H9 (cell line): ENCODE data around the gene AZI2. TPM values are rescaled to one million over a fixed set of nuclear protein-coding genes. Genes with fewer than 3 reads are reported as not detected.

Experiments
- DNase-seq: peaks from one replicate; pipeline ENCODE4 v3.0.0-alpha.2; 2017
- H2AFZ ChIP-seq: one replicate; pipeline ENCODE4 v1.6.1; 2013; ENCODE audit warnings: mild to moderate bottlenecking, low read length, control low read depth, moderate library complexity
- H2AK5ac ChIP-seq: 2 replicates; pipeline ENCODE4 v1.6.1; 2013; ENCODE audit warnings: low read length, control low read depth, mixed read lengths; ENCODE audit not compliant: insufficient read length
- H2BK120ac ChIP-seq: one replicate; pipeline ENCODE4 v1.6.1; 2013; ENCODE audit warnings: low read depth, mild to moderate bottlenecking, low read length, control low read depth, inconsistent platforms; ENCODE audit not compliant: poor library complexity, severe bottlenecking
- H2BK12ac ChIP-seq: 2 replicates; pipeline ENCODE4 v1.6.1; 2013; ENCODE audit warnings: low read length, control low read depth, mixed read lengths, low read depth; ENCODE audit not compliant: insufficient read length
- H2BK15ac ChIP-seq: 2 replicates; pipeline ENCODE4 v1.6.1; 2013; ENCODE audit warnings: low read depth, low read length, control low read depth
- H2BK20ac ChIP-seq: one replicate; pipeline ENCODE4 v1.6.1; 2013; ENCODE audit warnings: low read depth, mild to moderate bottlenecking, low read length, control low read depth, inconsistent platforms; ENCODE audit not compliant: poor library complexity, severe bottlenecking
- H2BK5ac ChIP-seq: 2 replicates; pipeline ENCODE4 v1.6.1; 2013; ENCODE audit warnings: low read length, control low read depth, mixed read lengths; ENCODE audit not compliant: insufficient read length
- H3K14ac ChIP-seq: 2 replicates; pipeline ENCODE4 v1.6.1; 2013; ENCODE audit warnings: low read length, control low read depth; ENCODE audit not compliant: insufficient read depth
- H3K18ac ChIP-seq: 2 replicates; pipeline ENCODE4 v1.6.1; 2013; ENCODE audit warnings: low read depth, mild to moderate bottlenecking, mixed read lengths, low read length, control low read depth; ENCODE audit not compliant: insufficient read length
- H3K23ac ChIP-seq: 2 replicates; pipeline ENCODE4 v1.6.1; 2013; ENCODE audit warnings: low read length, control low read depth, mixed read lengths, low read depth; ENCODE audit not compliant: insufficient read length
- H3K23me2 ChIP-seq: 2 replicates; pipeline ENCODE4 v1.6.1; 2013; ENCODE audit warnings: low read depth, mild to moderate bottlenecking, mixed read lengths, low read length, control low read depth; ENCODE audit not compliant: insufficient read length, poor library complexity, severe bottlenecking
- H3K27ac ChIP-seq: 2 replicates; pipeline ENCODE4 v1.5.1; 2013; ENCODE audit warnings: low read length, control low read depth, mixed read lengths, low read depth; ENCODE audit not compliant: insufficient read length
- H3K27me3 ChIP-seq: 2 replicates; pipeline ENCODE4 v1.6.1; 2013; ENCODE audit warnings: low read length, control low read depth, inconsistent platforms; ENCODE audit not compliant: insufficient read depth
- H3K4ac ChIP-seq: 2 replicates; pipeline ENCODE4 v1.6.1; 2013; ENCODE audit warnings: low read depth, mild to moderate bottlenecking, control low read depth, inconsistent platforms, low read length, moderate library complexity
- H3K4me1 ChIP-seq: 2 replicates; pipeline ENCODE4 v1.6.1; 2013; ENCODE audit warnings: low read length, control low read depth, inconsistent platforms; ENCODE audit not compliant: insufficient read depth
- H3K4me2 ChIP-seq: 2 replicates; pipeline ENCODE4 v1.6.1; 2013; ENCODE audit warnings: low read length, control low read depth, mixed read lengths; ENCODE audit not compliant: insufficient read length, insufficient read depth
- H3K56ac ChIP-seq: 2 replicates; pipeline ENCODE4 v1.6.1; 2013; ENCODE audit warnings: low read depth, mild to moderate bottlenecking, mixed read lengths, low read length, control low read depth; ENCODE audit not compliant: insufficient read length
- H3K79me1 ChIP-seq: 2 replicates; pipeline ENCODE4 v1.6.1; 2013; ENCODE audit warnings: low read depth, mild to moderate bottlenecking, moderate library complexity, low read length, control low read depth, inconsistent platforms; ENCODE audit not compliant: insufficient read depth, poor library complexity, severe bottlenecking
- H3K79me2 ChIP-seq: 2 replicates; pipeline ENCODE4 v1.6.1; 2013; ENCODE audit warnings: low read length, control low read depth, inconsistent platforms; ENCODE audit not compliant: insufficient read depth
- H3K9ac ChIP-seq: 2 replicates; pipeline ENCODE4 v1.6.1; 2013; ENCODE audit warnings: low read length, control low read depth, mixed read lengths; ENCODE audit not compliant: insufficient read length; ENCODE audit errors: extremely low read depth
- H3K9me3 ChIP-seq: one replicate; pipeline ENCODE4 v1.6.1; 2013; ENCODE audit warnings: low read depth, low read length, inconsistent platforms; ENCODE audit not compliant: control insufficient read depth
- H3T11ph ChIP-seq: one replicate; pipeline ENCODE4 v1.6.1; 2013; ENCODE audit warnings: mild to moderate bottlenecking, low read length, control low read depth, inconsistent platforms
- H4K20me1 ChIP-seq: one replicate; pipeline ENCODE4 v1.6.1; 2013; ENCODE audit not compliant: control insufficient read depth, insufficient read length, insufficient read depth
- H4K5ac ChIP-seq: 2 replicates; pipeline ENCODE4 v1.6.1; 2013; ENCODE audit warnings: low read depth, mild to moderate bottlenecking, mixed read lengths, low read length, control low read depth; ENCODE audit not compliant: insufficient read length
- H4K8ac ChIP-seq: replicated peaks from 2 replicates; pipeline ENCODE4 v1.6.1; 2013; ENCODE audit warnings: low read length, control low read depth, mixed read lengths, low read depth; ENCODE audit not compliant: insufficient read length
- H4K91ac ChIP-seq: 2 replicates; pipeline ENCODE4 v1.6.1; 2013; ENCODE audit warnings: low read depth, mild to moderate bottlenecking, moderate library complexity, mixed read lengths, low read length, control low read depth; ENCODE audit not compliant: insufficient read length
- H3K27ac Mint-ChIP-seq, 3 experiments: 2 replicates in 2 of 3; 3 replicates in 1 of 3; pipeline ENCODE4 v1.8.0; 2020 to 2021; ENCODE audit warnings: mixed read lengths in 3 of 3, mild to moderate bottlenecking in 1 of 3, moderate library complexity in 1 of 3
- H3K27me3 Mint-ChIP-seq: 2 replicates; pipeline ENCODE4 v1.8.0; 2021; ENCODE audit warnings: low read depth, mild to moderate bottlenecking, moderate library complexity, mixed read lengths
- H3K36me3 Mint-ChIP-seq, 3 experiments: 2 replicates in 2 of 3; 3 replicates in 1 of 3; pipeline ENCODE4 v1.8.0; 2020 to 2021; ENCODE audit warnings: low read depth in 3 of 3, mixed read lengths in 3 of 3; ENCODE audit not compliant: insufficient read depth in 1 of 3
- H3K4me1 Mint-ChIP-seq, 2 experiments: 2 replicates each; pipeline ENCODE4 v1.8.0; 2020; ENCODE audit warnings: mixed read lengths in 2 of 2
- H3K4me3 Mint-ChIP-seq, 2 experiments: 2 replicates in 1 of 2; 3 replicates in 1 of 2; pipeline ENCODE4 v1.8.0; 2020 to 2021; ENCODE audit warnings: mild to moderate bottlenecking in 2 of 2, mixed read lengths in 2 of 2, moderate library complexity in 1 of 2
- H3K9me3 Mint-ChIP-seq, 2 experiments: 2 replicates in 1 of 2; 3 replicates in 1 of 2; pipeline ENCODE4 v1.8.0; 2020; ENCODE audit warnings: mild to moderate bottlenecking in 2 of 2, mixed read lengths in 2 of 2, moderate library complexity in 1 of 2
- CTCF ChIP-seq: fragments of 200-600 bp; sonication (generic); conservative IDR thresholded peaks from 3 replicates; pipeline ENCODE4 v1.8.0; 2021; ENCODE audit warnings: antibody characterized with exemption, mild to moderate bottlenecking
- WGBS: extraction: QIAGEN DNeasy Blood & Tissue Kit; methylation state at CpG from one replicate; pipeline ENCODE4 v1.1.7; 2013; ENCODE audit warnings: missing lambda C conversion rate, low lambda C conversion rate, mixed read lengths; ENCODE audit not compliant: insufficient read length; ENCODE audit errors: extremely low coverage; 5-methylcytosine and 5-hydroxymethylcytosine counted together
- total RNA-seq: library from RNA; stranded (reverse); gene quantifications from 2 replicates; pipeline ENCODE4 v1.2.1, GENCODE V29; 2021

AZI2 gene
- total RNA-seq, 1 experiment from 2014 or later: 36.7 TPM

- no peaks in the 10 kb centered on the region for H3K9me3 ChIP-seq
- no peak for DNase-seq
- H3K4ac ChIP-seq: no peak overlapping the region
- H2AFZ ChIP-seq: no peak overlapping the region
- no peak overlapping the region for H2BK5ac ChIP-seq
- H4K5ac ChIP-seq: no peak overlapping the region
- H3K4me1 ChIP-seq: no peaks in the 10 kb centered on the region
- no peak overlapping the region for H2AK5ac ChIP-seq
- Mint-ChIP-seq H3K27ac (no peak overlapping the region), H3K9me3 (no peaks in the 10 kb centered on the region), H3K4me3 (no peak overlapping the region), H3K4me1 (peaks cover under 1% of the 10 kb centered on the region in 2 experiments; a peak in 2 of 4 replicates), H3K36me3 (peaks cover 0 to 12% (median 4%) of the 10 kb centered on the region in 3 experiments; a peak in 3 of 7 replicates), H3K27me3 (no peaks in the 10 kb centered on the region)
- no peaks in the 10 kb centered on the region for H3K79me1 ChIP-seq
- no peak overlapping the region for H2BK120ac ChIP-seq
- no peaks in the 10 kb centered on the region for H3K23me2 ChIP-seq
- no peak overlapping the region for H3K14ac ChIP-seq
- no peak for TF ChIP-seq CTCF
- H3K9ac ChIP-seq: no peak overlapping the region
- no peaks in the 10 kb centered on the region for H3K79me2 ChIP-seq
- H2BK15ac ChIP-seq: no peak overlapping the region
- no peaks in the 10 kb centered on the region for H3K27me3 ChIP-seq
- no peak overlapping the region for H3K23ac ChIP-seq
- no peak overlapping the region for H4K8ac ChIP-seq
- no peak overlapping the region for H2BK20ac ChIP-seq
- no peak overlapping the region for H3T11ph ChIP-seq
- no peak overlapping the region for H3K27ac ChIP-seq
- H2BK12ac ChIP-seq: no peak overlapping the region
- H4K91ac ChIP-seq: no peak overlapping the region
- H4K20me1 ChIP-seq: no peaks in the 10 kb centered on the region
- no peak overlapping the region for H3K56ac ChIP-seq
- no CpG with 5 or more reads among the region's 1 CpG for WGBS
- no peak overlapping the region for H3K18ac ChIP-seq
- no peak overlapping the region for H3K4me2 ChIP-seq
Observed at GRCh38 chr3:28315711-28316110, 32.9 kb downstream of the AZI2 start.
